Measurements from ENCODE around the gene FOXK1. TPM values are rescaled to one million over a fixed set of nuclear protein-coding genes. Genes with fewer than 3 reads are reported as not detected.

The FOXK1 gene
- polyA plus RNA-seq, 1 experiment = 3.4 TPM

DNA sequence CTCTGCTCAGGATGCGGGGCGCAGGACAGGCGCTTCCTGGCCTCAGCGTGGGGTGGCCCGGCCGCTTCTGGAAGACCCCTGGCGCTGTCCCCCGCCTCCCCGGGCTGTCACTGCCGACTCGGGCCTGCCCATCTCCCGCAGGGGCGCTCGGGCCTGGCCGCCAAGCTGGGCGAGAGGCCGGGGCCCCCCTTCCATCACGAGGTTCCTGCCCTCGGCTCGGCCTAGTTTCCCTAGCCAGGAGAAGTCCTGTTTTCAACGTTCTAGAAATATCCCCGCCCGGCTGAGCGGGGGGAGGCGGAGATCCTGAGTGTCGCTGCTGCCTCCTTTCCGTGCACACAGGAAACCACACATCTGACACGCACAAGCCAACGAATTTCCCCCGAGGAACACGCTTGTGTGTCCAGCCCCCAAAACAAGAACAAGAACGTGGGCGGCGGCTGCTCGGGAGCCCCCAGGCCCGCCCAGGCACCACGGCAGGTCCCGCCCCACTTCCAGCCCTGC lies 127.0 kb downstream of the FOXK1 start:
- H3K4me3 ChIP-seq (ENCODE audit: low read depth, low read length) = no peak overlapping the region
- H3K27ac ChIP-seq (ENCODE audit: low read depth, low read length) = no peak overlapping the region
- DNase-seq (ENCODE audit: low read depth, low spot score) = no peak
- ChIA-PET POLR2A (no interaction called here), CTCF (interaction anchor here (1.2 kb wide), 1 partner anchor 11 kb away, joined by 3 read pairs; no protein-coding TSS in a partner anchor)
- TF ChIP-seq, protein P1, sequence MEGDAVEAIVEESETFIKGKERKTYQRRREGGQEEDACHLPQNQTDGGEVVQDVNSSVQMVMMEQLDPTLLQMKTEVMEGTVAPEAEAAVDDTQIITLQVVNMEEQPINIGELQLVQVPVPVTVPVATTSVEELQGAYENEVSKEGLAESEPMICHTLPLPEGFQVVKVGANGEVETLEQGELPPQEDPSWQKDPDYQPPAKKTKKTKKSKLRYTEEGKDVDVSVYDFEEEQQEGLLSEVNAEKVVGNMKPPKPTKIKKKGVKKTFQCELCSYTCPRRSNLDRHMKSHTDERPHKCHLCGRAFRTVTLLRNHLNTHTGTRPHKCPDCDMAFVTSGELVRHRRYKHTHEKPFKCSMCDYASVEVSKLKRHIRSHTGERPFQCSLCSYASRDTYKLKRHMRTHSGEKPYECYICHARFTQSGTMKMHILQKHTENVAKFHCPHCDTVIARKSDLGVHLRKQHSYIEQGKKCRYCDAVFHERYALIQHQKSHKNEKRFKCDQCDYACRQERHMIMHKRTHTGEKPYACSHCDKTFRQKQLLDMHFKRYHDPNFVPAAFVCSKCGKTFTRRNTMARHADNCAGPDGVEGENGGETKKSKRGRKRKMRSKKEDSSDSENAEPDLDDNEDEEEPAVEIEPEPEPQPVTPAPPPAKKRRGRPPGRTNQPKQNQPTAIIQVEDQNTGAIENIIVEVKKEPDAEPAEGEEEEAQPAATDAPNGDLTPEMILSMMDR (IDR thresholded peaks at IDR 0.05; ENCODE audit: low read depth, low read length) = no peak
- H3K9me3 ChIP-seq (ENCODE audit: control insufficient read depth, insufficient read depth, low read length) = no peaks in the 10 kb centered on the region; the same call in none of the 2 replicates
- H3K27me3 ChIP-seq (ENCODE audit: control insufficient read depth, insufficient read depth, low read length) = peaks cover 16% of the 10 kb centered on the region

DNA sequence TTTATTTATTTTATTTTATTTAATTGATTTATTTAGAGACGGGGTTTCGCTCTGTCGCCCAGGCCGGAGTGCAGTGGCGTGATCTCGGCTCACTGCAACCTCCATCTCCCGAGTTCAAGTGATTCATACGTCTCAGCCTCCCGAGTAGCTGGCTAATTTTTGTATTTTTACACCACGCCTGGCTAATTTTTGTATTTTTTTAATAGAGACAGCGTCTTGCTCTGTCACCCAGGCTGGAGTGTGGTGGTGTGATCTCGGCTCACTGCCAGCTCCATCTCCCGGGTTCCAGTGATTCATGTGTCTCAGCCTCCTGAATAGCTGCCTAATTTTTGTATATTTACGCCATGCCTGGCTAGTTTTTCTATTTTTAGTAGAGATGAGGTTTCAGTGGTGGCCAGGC lies 127.6 kb downstream of the FOXK1 start:
- peaks cover 3% of the 10 kb centered on the region for H3K9me3 ChIP-seq (ENCODE audit: control insufficient read depth, insufficient read depth, low read length)
- H3K4me3 ChIP-seq (ENCODE audit: low read depth, low read length) = no peak overlapping the region
- DNase-seq (ENCODE audit: low read depth, low spot score) = no peak
- POLR2A ChIA-PET = no interaction called here
- H3K27me3 ChIP-seq (ENCODE audit: control insufficient read depth, insufficient read depth, low read length) = peaks cover 16% of the 10 kb centered on the region
- TF ChIP-seq, protein P1 (IDR thresholded peaks at IDR 0.05; ENCODE audit: low read depth, low read length) = no peak
- CTCF ChIA-PET = interaction anchor here (1.2 kb wide), 1 partner anchor 11 kb away, joined by 3 read pairs; no protein-coding TSS in a partner anchor
- H3K27ac ChIP-seq (ENCODE audit: low read depth, low read length) = no peak overlapping the region

DNA sequence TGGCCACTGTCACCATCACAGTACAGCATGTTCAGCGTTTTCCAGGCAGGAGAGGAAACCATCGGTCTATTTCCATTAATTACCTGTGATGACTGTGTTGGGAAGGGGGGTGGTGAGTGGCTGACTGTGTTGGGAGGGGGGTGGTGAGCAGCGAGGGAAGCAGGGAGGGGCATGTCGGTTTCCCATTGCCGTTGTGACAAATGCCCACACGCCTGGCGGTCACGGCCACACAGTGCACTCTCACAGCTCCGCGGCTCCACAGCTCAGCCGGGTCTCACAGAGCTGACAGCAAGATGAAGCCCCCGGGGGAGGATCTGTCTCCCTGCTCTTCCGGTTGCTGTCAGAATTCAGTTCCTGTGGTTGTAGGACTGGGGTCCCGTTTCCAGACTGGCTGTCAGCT lies 132.3 kb downstream of the FOXK1 start:
- TF ChIP-seq, protein P1 (IDR thresholded peaks at IDR 0.05; ENCODE audit: low read depth, low read length) = no peak
- Histone ChIP-seq H3K9me3 (ENCODE audit: control insufficient read depth, insufficient read depth, low read length) (peaks cover 3% of the 10 kb centered on the region), H3K27ac (ENCODE audit: low read depth, low read length) (no peak overlapping the region), H3K27me3 (ENCODE audit: control insufficient read depth, insufficient read depth, low read length) (peaks cover 8% of the 10 kb centered on the region), H3K4me3 (ENCODE audit: low read depth, low read length) (no peak overlapping the region)
- ChIA-PET POLR2A (no interaction called here), CTCF (no interaction called here)
- no peak for DNase-seq (ENCODE audit: low read depth, low spot score)

DNA sequence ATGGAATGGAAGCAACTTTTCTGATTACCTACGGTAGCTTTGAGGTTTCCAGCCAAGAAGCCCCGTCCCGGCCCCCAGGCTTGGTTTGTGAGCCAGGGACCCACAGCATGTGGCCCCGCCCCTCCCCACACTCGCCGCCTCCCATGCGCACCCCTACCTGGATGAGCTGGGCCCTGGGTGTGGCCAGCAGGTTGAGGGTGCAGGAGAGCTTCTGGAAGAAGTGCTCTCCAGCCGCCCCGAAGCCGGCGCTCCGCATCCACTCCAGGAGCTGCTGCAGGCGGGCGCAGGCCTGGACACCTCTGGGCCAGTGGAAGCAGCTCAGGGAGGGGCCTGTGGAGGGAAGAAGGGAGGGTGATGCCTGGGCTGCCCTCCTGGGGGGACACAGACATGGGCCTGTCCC lies 133.0 kb downstream of the FOXK1 start:
- Histone ChIP-seq H3K27ac (ENCODE audit: low read depth, low read length) (no peak overlapping the region), H3K9me3 (ENCODE audit: control insufficient read depth, insufficient read depth, low read length) (peaks cover 3% of the 10 kb centered on the region), H3K4me3 (ENCODE audit: low read depth, low read length) (no peak overlapping the region), H3K27me3 (ENCODE audit: control insufficient read depth, insufficient read depth, low read length) (peaks cover 14% of the 10 kb centered on the region)
- CTCF ChIA-PET = no interaction called here
- TF ChIP-seq, protein P1 (IDR thresholded peaks at IDR 0.05; ENCODE audit: low read depth, low read length) = no peak
- no peak for DNase-seq (ENCODE audit: low read depth, low spot score)
- POLR2A ChIA-PET = no interaction called here

DNA sequence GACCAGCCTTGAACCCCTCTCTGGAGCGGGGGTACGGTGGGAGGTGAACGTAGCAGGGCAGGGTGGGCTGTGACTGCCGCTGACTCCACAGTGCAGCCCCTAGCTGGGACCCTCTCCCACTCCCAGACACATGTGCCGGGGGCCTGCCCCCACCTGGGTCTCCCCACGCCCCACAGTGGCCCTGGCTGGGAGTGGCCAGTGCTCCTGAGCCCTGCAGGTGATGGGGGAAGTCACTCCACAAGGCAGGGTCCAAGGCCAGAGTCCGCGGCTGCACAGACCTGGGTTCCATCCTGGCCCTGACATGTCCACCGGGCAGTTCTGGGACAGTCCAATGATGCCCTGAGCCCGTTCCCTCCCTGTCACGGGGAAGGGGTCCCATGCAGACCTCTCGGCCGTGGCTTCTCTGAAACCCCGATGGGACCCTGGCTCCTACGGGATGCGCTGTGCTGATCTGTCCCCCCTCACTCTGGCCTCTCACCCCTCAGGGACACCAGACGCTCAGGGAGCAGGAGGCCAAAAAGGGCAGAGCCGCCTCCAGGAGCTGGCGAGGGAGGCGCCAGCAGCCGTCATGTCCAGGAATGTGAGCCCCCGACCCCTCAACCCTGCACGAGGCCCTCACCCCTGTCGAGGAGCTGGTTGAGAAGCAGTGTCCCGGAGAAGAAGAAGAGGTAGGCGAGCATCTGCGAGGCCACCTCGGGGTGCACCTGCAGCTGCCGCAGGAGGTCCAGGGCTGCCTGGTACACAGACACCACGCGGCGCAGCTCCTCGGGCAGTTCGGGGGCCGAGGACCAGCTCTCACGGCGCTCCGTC lies 133.7 kb downstream of the FOXK1 start:
- no peak overlapping the region for H3K4me3 ChIP-seq (ENCODE audit: low read depth, low read length)
- H3K27ac ChIP-seq (ENCODE audit: low read depth, low read length) = no peak overlapping the region
- POLR2A ChIA-PET = no interaction called here
- DNase-seq (ENCODE audit: low read depth, low spot score) = no peak
- H3K27me3 ChIP-seq (ENCODE audit: control insufficient read depth, insufficient read depth, low read length) = peaks cover 16% of the 10 kb centered on the region
- H3K9me3 ChIP-seq (ENCODE audit: control insufficient read depth, insufficient read depth, low read length) = peaks cover 3% of the 10 kb centered on the region
- TF ChIP-seq, protein P1 (IDR thresholded peaks at IDR 0.05; ENCODE audit: low read depth, low read length) = no peak
- CTCF ChIA-PET = no interaction called here
